Fibroblast of lung (primary cell): ENCODE results near the gene LRRK1.

Source experiments
- CTCF ChIP-seq, 2 donors: IDR thresholded peaks in 1 of 2; conservative IDR thresholded peaks in 1 of 2; 1 replicate in 1 of 2; 2 replicates in 1 of 2; pipeline ENCODE4 v1.5.1; 2011 to 2012; ENCODE audit warnings: low read length in 2 of 2, control low read depth in 1 of 2, inconsistent platforms in 1 of 2, low read depth in 1 of 2, mild to moderate bottlenecking in 1 of 2
- EZH2 ChIP-seq: IDR thresholded peaks from 2 replicates; pipeline ENCODE4 v1.5.1; 2012; ENCODE audit warnings: low read length, control low read depth, mild to moderate bottlenecking; ENCODE audit errors: missing control alignments

GRCh38 chr15:100885116-100885515, 34.0 kb upstream of the LRRK1 start:
- no peak for TF ChIP-seq CTCF (conservative IDR thresholded peaks at IDR 0.05 in 1 of 2, IDR thresholded peaks at IDR 0.05 in 1 of 2; ENCODE audit: low read depth in 1 of 2, low read length in 2 of 2)
- TF ChIP-seq EZH2: no peak
